Rectal smooth muscle tissue (tissue), 1 donor: ENCODE results near the gene BCKDHA.
"Not testable (repeated sequence)": the region's sequence is repeated elsewhere in the genome, so short reads cannot be mapped to it uniquely, and the experiment has no call there.

Experiments used
- H3K27ac ChIP-seq: one replicate; pipeline ENCODE4 v1.7.0; 2013; ENCODE audit warnings: low read depth, low read length, inconsistent platforms
- H3K27me3 ChIP-seq: one replicate; pipeline ENCODE4 v1.7.0; 2013; ENCODE audit warnings: low read length; ENCODE audit not compliant: control insufficient read depth, insufficient read depth
- H3K36me3 ChIP-seq: one replicate; pipeline ENCODE4 v1.7.0; 2013; ENCODE audit warnings: low read length; ENCODE audit not compliant: control insufficient read depth, insufficient read depth
- H3K4me1 ChIP-seq: one replicate; pipeline ENCODE4 v1.7.0; 2013; ENCODE audit warnings: low read length; ENCODE audit not compliant: control insufficient read depth, insufficient read depth
- H3K4me3 ChIP-seq: one replicate; pipeline ENCODE4 v1.7.0; 2013; ENCODE audit warnings: low read length
- H3K9ac ChIP-seq: one replicate; pipeline ENCODE4 v1.7.0; 2013; ENCODE audit warnings: low read length

Gene BCKDHA

GRCh38 chr19:41449865-41450178, 52.2 kb downstream of the BCKDHA start:
- Histone ChIP-seq H3K27me3 (no peaks in the 10 kb centered on the region), H3K4me1 (no peaks in the 10 kb centered on the region), H3K36me3 (no peaks in the 10 kb centered on the region), H3K27ac (no peak overlapping the region), H3K4me3 (no peak overlapping the region), H3K9ac (no peak overlapping the region)

GRCh38 chr19:41452584-41453275, 55.1 kb downstream of the BCKDHA start:
- no peak overlapping the region for H3K27ac ChIP-seq
- peaks cover 3% of the 10 kb centered on the region for H3K4me1 ChIP-seq
- no peak overlapping the region for H3K9ac ChIP-seq
- no peaks in the 10 kb centered on the region for H3K27me3 ChIP-seq
- H3K4me3 ChIP-seq = no peak overlapping the region
- H3K36me3 ChIP-seq = no peaks in the 10 kb centered on the region

GRCh38 chr19:41455936-41456335, 58.3 kb downstream of the BCKDHA start:
- no peak overlapping the region for H3K27ac ChIP-seq
- H3K36me3 ChIP-seq = no peaks in the 10 kb centered on the region
- no peak overlapping the region for H3K4me3 ChIP-seq
- H3K4me1 ChIP-seq = peaks cover 3% of the 10 kb centered on the region
- no peak overlapping the region for H3K9ac ChIP-seq
- no peaks in the 10 kb centered on the region for H3K27me3 ChIP-seq

- Histone ChIP-seq H3K36me3 (no peaks in the 10 kb centered on the region), H3K27me3 (no peaks in the 10 kb centered on the region), H3K4me1 (peaks cover 3% of the 10 kb centered on the region), H3K9ac (no peak overlapping the region), H3K27ac (no peak overlapping the region), H3K4me3 (no peak overlapping the region)
These were observed 58.8 kb downstream of the BCKDHA start for GRCh38 chr19:41456342-41456918.

- H3K9ac ChIP-seq = no peak overlapping the region
- H3K4me1 ChIP-seq = peaks cover 3% of the 10 kb centered on the region
- no peak overlapping the region for H3K4me3 ChIP-seq
- H3K27me3 ChIP-seq = no peaks in the 10 kb centered on the region
- no peaks in the 10 kb centered on the region for H3K36me3 ChIP-seq
- no peak overlapping the region for H3K27ac ChIP-seq
These were observed 59.6 kb downstream of the BCKDHA start for GRCh38 chr19:41457241-41457640.

GRCh38 chr19:41462497-41462896, 64.9 kb downstream of the BCKDHA start:
- no peak overlapping the region for H3K4me3 ChIP-seq
- H3K36me3 ChIP-seq = no peaks in the 10 kb centered on the region
- H3K9ac ChIP-seq = no peak overlapping the region
- H3K4me1 ChIP-seq = no peaks in the 10 kb centered on the region
- no peak overlapping the region for H3K27ac ChIP-seq
- no peaks in the 10 kb centered on the region for H3K27me3 ChIP-seq

GRCh38 chr19:41463257-41464256, 65.9 kb downstream of the BCKDHA start:
- H3K9ac ChIP-seq, H3K27me3 ChIP-seq, H3K36me3 ChIP-seq, H3K4me3 ChIP-seq, H3K27ac ChIP-seq, H3K4me1 ChIP-seq: not testable (repeated sequence)
